Psoas muscle (tissue), 8 donors: ENCODE data around the gene SQOR. TPM values are rescaled to one million over a fixed set of nuclear protein-coding genes. Genes with fewer than 3 reads are reported as not detected.
A peak's percentile ranks its signal among the peaks of the same experiment; 100 is the strongest.

Source experiments
- ATAC-seq, 4 donors: fragments of 200-7000 bp; cut with Tn5 transposase; one replicate each; pipeline ENCODE4 v1.9.1; 2020; ENCODE audit warnings: moderate library complexity in 3 of 4, mild to moderate bottlenecking in 2 of 4
- DNase-seq, 2 donors: peaks; one replicate each; pipeline ENCODE4 v3.0.0-alpha.2; 2020
- H3K27ac ChIP-seq: fragments of 200-600 bp; one replicate; pipeline ENCODE4 v1.8.0; 2022
- H3K27me3 ChIP-seq, 3 donors: fragments of 200-600 bp in 1 of 3; one replicate each; pipeline versions ENCODE4 v1.6.1 to v1.8.0; 2013 to 2022; ENCODE audit warnings: low read length in 2 of 3, mild to moderate bottlenecking in 2 of 3, moderate library complexity in 1 of 3; ENCODE audit not compliant: insufficient read depth in 3 of 3
- H3K36me3 ChIP-seq, 2 donors: fragments of 200-600 bp in 1 of 2; one replicate each; pipeline versions ENCODE4 v1.6.1 to v1.8.0; 2013 to 2022; ENCODE audit warnings: low read depth in 1 of 2, mild to moderate bottlenecking in 1 of 2, moderate library complexity in 1 of 2; ENCODE audit not compliant: insufficient read depth in 1 of 2
- H3K4me1 ChIP-seq: fragments of 200-600 bp; one replicate; pipeline ENCODE4 v1.8.0; 2022
- H3K4me3 ChIP-seq: fragments of 200-600 bp; one replicate; pipeline ENCODE4 v1.8.0; 2022; ENCODE audit warnings: mild to moderate bottlenecking
- H3K9me3 ChIP-seq: fragments of 200-600 bp; one replicate; pipeline ENCODE4 v1.8.0; 2022
- CTCF ChIP-seq: fragments of 200-600 bp; IDR thresholded peaks from one replicate; pipeline ENCODE4 v1.8.0; 2022; ENCODE audit warnings: antibody characterized with exemption
- WGBS, 3 donors: extraction: QIAGEN DNeasy Blood & Tissue Kit; methylation state at CpG; one replicate each; pipeline versions ENCODE4 v1.1.6 to v1.1.7; 2013; 5-methylcytosine and 5-hydroxymethylcytosine counted together
- intact Hi-C, 2 donors: fragments of 100-400 bp; cut with DNase I; formaldehyde crosslinking; loops; one replicate each; pipeline versions ENCODE4 v1.11.0 to v1.14.2; 2022
- polyA plus RNA-seq, 3 donors: library from polyadenylated mRNA; stranded (reverse); fragments of 200-250 nt; gene quantifications; one replicate each; pipeline ENCODE4 v1.2.3, GENCODE V29; 2013
- total RNA-seq, 4 donors: library from RNA; stranded (reverse); fragmentation: NEBNext Ultra II Directional in 2 of 4; extraction: Animal tissue kit (Norgen Biotek cat#: 25700) in 2 of 4; gene quantifications; one replicate each; pipeline versions ENCODE4 v1.2.1 to v1.2.4, GENCODE V29; 2021 to 2023
- donor health status: healthy with polysubstance abuse.
- donor health status: DM: no; HTN: no; CAD: no; lungs with moderate emphysema.
- donor health status: Bipolar disorder and iron deficiency.
- donor health status: healthy.
- donor health status: DM: yes; HTN: yes; CAD: no.
- donor health status: DM: no; HTN: no; CAD: no.
- donor health status: DM: no; HTN: no; CAD: no.
- donor health status: DM: yes; HTN: yes; CAD: no.

The SQOR gene
- total and polyA plus RNA-seq, 7 donors = 46.5 to 174 (median 142) TPM

- intact Hi-C loops = no loop called here
These were observed 66.3 kb downstream of the SQOR start for GRCh38 chr15:45701108-45701507.

GRCh38 chr15:45702041-45702440, 67.2 kb downstream of the SQOR start:
- intact Hi-C loops = no loop called here

More at GRCh38 chr15:45701108-45701507, 66.3 kb downstream of the SQOR start:
- no peak overlapping the region for H3K27ac ChIP-seq
- no peak overlapping the region for H3K4me3 ChIP-seq
- H3K4me1 ChIP-seq = peaks cover 6% of the 10 kb centered on the region
- peaks cover 0 to 8% (median 5%) of the 10 kb centered on the region in 3 donors for H3K27me3 ChIP-seq
- no peak for TF ChIP-seq CTCF
- ATAC-seq = no peak
- no peak for DNase-seq
- 72 to 86% (median 82%) methylated on average over 3 of the region's 3 CpGs for WGBS, 3 donors
- no peaks in the 10 kb centered on the region for H3K9me3 ChIP-seq
- no peaks in the 10 kb centered on the region for H3K36me3 ChIP-seq

GRCh38 chr15:45703670-45704328, 69.0 kb downstream of the SQOR start:
- no peak for DNase-seq
- Histone ChIP-seq H3K27ac (no peak overlapping the region), H3K4me3 (peak overlapping the region; percentile 53), H3K27me3 (peaks cover 0 to 8% (median 5%) of the 10 kb centered on the region in 3 donors), H3K4me1 (peaks cover 6% of the 10 kb centered on the region), H3K9me3 (no peaks in the 10 kb centered on the region), H3K36me3 (no peaks in the 10 kb centered on the region)
- intact Hi-C loops = no loop called here
- TF ChIP-seq CTCF = no peak
- peak in 1 of 4 donors; percentile 8 for ATAC-seq
- WGBS, 3 donors = 42 to 52% (median 43%) methylated on average over 13 of the region's 13 CpGs

More at GRCh38 chr15:45702041-45702440, 67.2 kb downstream of the SQOR start:
- Histone ChIP-seq H3K4me1 (peaks cover 6% of the 10 kb centered on the region), H3K36me3 (no peaks in the 10 kb centered on the region), H3K27me3 (peaks cover 0 to 8% (median 5%) of the 10 kb centered on the region in 3 donors), H3K9me3 (no peaks in the 10 kb centered on the region), H3K27ac (no peak overlapping the region), H3K4me3 (no peak overlapping the region)
- ATAC-seq = peak in 1 of 4 donors; percentile 8
- TF ChIP-seq CTCF = no peak
- 82 to 83% (median 83%) methylated on average over 3 of the region's 3 CpGs for WGBS, 3 donors
- no peak for DNase-seq

GRCh38 chr15:45704329-45705249, 69.8 kb downstream of the SQOR start:
- ATAC-seq (peak; percentile 9 to 37 (median 31)), DNase-seq (peak in 1 of 2 donors; percentile 31)
- H3K4me3 ChIP-seq = peak overlapping the region; percentile 70
- peaks cover 6% of the 10 kb centered on the region for H3K4me1 ChIP-seq
- H3K27me3 ChIP-seq = peaks cover 0 to 8% (median 5%) of the 10 kb centered on the region in 3 donors
- WGBS, 3 donors = 4 to 7% (median 6%) methylated on average over 59 to 67 of the region's 67 CpGs
- TF ChIP-seq CTCF = no peak
- no peak overlapping the region for H3K27ac ChIP-seq
- H3K36me3 ChIP-seq = no peaks in the 10 kb centered on the region
- intact Hi-C loops = no loop called here
- H3K9me3 ChIP-seq = no peaks in the 10 kb centered on the region
